WERI-Rb-1 (cell line): ENCODE results near the gene SPTBN5.

Source experiments
- DNase-seq: peaks from one replicate; pipeline ENCODE4 v3.0.0-alpha.2; 2020
- H3K27ac ChIP-seq: fragments of 250-450 bp; sonication (Bioruptor Pico); 2 replicates; pipeline ENCODE4 v1.5.1; 2020; ENCODE audit warnings: mild to moderate bottlenecking, moderate library complexity
- H3K27me3 ChIP-seq: fragments of 250-450 bp; sonication (Bioruptor Pico); 2 replicates; pipeline ENCODE4 v1.5.1; 2021; ENCODE audit warnings: mild to moderate bottlenecking, low read depth, moderate library complexity; ENCODE audit not compliant: insufficient read depth, severe bottlenecking
- H3K36me3 ChIP-seq: fragments of 250-450 bp; sonication (Bioruptor Pico); 2 replicates; pipeline ENCODE4 v1.5.1; 2020; ENCODE audit warnings: mild to moderate bottlenecking, moderate library complexity
- H3K4me3 ChIP-seq: 2 replicates; pipeline ENCODE4 v1.5.1; 2011; ENCODE audit warnings: low read depth, mild to moderate bottlenecking, control low read depth, low read length
- H3K9me3 ChIP-seq: fragments of 250-450 bp; sonication (Bioruptor Pico); 2 replicates; pipeline ENCODE4 v1.5.1; 2021; ENCODE audit warnings: mild to moderate bottlenecking, moderate library complexity; ENCODE audit not compliant: severe bottlenecking
- TF ChIP-seq, protein P1 (sequence below): IDR thresholded peaks from 2 replicates; pipeline ENCODE4 v1.5.1; 2011; ENCODE audit warnings: low read depth, mild to moderate bottlenecking, control low read depth, inconsistent platforms, low read length

The SPTBN5 gene

DNA sequence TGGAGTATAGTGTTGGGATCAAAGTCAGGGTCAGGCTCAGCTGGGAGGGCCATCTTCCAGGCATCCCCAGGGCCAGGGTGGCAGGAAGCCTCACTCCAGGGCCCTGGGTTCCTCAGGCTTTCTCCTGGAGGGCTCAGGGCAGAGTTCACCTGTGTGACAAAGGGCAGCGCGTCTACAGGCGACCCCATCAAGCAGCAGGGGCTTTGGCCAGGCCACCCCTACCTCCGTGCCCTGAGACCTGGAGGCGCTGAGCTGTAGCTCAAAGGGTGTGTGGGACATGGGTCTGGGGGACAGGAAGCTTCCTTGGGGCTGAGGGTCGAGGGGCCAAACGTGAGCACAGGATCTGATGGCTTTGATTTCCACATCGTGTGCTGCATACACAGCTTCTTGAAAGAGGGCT, 12.8 kb downstream of the SPTBN5 start:
- H3K36me3 ChIP-seq = no peaks in the 10 kb centered on the region
- H3K9me3 ChIP-seq = no peaks in the 10 kb centered on the region
- TF ChIP-seq, protein P1, sequence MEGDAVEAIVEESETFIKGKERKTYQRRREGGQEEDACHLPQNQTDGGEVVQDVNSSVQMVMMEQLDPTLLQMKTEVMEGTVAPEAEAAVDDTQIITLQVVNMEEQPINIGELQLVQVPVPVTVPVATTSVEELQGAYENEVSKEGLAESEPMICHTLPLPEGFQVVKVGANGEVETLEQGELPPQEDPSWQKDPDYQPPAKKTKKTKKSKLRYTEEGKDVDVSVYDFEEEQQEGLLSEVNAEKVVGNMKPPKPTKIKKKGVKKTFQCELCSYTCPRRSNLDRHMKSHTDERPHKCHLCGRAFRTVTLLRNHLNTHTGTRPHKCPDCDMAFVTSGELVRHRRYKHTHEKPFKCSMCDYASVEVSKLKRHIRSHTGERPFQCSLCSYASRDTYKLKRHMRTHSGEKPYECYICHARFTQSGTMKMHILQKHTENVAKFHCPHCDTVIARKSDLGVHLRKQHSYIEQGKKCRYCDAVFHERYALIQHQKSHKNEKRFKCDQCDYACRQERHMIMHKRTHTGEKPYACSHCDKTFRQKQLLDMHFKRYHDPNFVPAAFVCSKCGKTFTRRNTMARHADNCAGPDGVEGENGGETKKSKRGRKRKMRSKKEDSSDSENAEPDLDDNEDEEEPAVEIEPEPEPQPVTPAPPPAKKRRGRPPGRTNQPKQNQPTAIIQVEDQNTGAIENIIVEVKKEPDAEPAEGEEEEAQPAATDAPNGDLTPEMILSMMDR = no peak
- no peaks in the 10 kb centered on the region for H3K27me3 ChIP-seq
- no peak overlapping the region for H3K27ac ChIP-seq
- H3K4me3 ChIP-seq = no peak overlapping the region
- DNase-seq = no peak

DNA sequence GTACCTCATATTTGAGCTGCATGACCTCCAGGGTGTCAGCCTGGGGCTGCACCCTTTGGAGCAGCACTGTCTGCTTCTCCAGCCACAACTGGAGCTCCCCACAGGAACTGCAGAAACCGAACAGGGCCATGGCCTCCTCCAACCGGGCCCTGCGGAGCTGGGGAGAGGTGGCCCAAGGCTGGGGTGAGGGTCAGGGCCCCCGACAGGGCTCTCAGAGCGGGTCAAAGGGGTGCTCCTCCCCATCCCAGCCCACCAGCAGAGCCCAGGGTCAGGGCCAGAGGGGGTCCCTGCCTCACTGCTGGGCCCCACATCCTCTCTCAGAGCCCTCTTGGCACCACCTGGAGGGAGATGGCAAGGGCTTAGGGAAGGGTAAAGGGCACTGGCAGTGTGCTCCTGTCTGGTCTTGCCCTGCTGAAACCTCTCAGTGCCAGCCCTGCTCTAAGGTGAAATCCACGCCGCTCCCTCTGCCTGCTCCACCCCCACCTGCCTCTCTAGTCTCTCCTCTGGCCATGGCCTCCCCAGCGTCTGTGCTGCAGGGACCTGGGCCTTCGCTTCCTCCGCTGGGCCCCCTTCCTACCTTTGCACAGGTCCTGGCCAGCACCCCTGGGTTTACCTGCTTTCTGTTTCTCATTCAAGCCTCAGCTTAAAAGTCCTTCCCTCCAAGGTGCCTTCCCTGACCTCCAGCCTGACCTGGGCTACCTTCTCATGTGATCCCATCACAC, 13.5 kb downstream of the SPTBN5 start:
- H3K27ac ChIP-seq = no peak overlapping the region
- no peak for DNase-seq
- no peaks in the 10 kb centered on the region for H3K36me3 ChIP-seq

DNA sequence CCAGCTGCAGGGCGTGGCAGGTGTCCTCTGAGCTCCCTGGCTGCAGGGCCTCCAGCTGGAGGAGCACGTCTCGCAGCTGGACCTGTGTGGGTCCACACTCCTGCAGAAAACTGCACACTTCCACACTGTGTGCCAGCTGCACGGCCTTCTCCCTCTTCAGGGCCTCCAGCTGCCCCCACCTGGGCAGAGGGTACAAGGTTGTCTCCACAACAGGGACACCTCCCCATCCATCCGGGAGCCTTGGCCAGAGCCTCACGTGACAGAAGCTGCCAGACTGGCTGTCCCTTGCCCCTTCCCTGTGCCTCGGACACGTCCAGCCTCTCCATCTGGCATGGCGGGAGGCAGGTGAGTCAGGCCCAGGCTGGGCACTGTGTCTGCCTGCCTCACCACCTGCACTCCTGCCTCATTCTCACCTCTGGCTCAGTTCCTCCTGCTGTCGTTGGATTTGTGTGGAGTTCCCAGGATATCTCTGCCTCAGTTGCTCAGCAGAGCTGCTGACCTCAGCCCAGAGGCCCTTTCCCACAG, 14.5 kb downstream of the SPTBN5 start:
- Histone ChIP-seq H3K36me3 (no peaks in the 10 kb centered on the region), H3K4me3 (no peak overlapping the region), H3K9me3 (no peaks in the 10 kb centered on the region), H3K27ac (no peak overlapping the region), H3K27me3 (no peaks in the 10 kb centered on the region)
- TF ChIP-seq, protein P1 = no peak
- DNase-seq = no peak

More for the DNA sequence above, 13.5 kb downstream of the SPTBN5 start:
- Histone ChIP-seq H3K9me3 (no peaks in the 10 kb centered on the region), H3K27me3 (no peaks in the 10 kb centered on the region), H3K4me3 (no peak overlapping the region)
- TF ChIP-seq, protein P1 = no peak

GRCh38 chr15:41878355-41878699, 15.5 kb downstream of the SPTBN5 start:
- Histone ChIP-seq H3K27ac (no peak overlapping the region), H3K4me3 (no peak overlapping the region), H3K27me3 (no peaks in the 10 kb centered on the region), H3K36me3 (no peaks in the 10 kb centered on the region), H3K9me3 (no peaks in the 10 kb centered on the region)
- DNase-seq = no peak
- TF ChIP-seq, protein P1 = no peak

- Histone ChIP-seq H3K36me3 (no peaks in the 10 kb centered on the region), H3K9me3 (no peaks in the 10 kb centered on the region), H3K4me3 (no peak overlapping the region), H3K27ac (no peak overlapping the region), H3K27me3 (no peaks in the 10 kb centered on the region)
- DNase-seq = no peak
- TF ChIP-seq, protein P1 = no peak
Measured at GRCh38 chr15:41877631-41878354, 16.1 kb downstream of the SPTBN5 start.
